ENCODE data around the gene HLCS. TPM values are rescaled to one million over a fixed set of nuclear protein-coding genes. Genes with fewer than 3 reads are reported as not detected.
A peak's percentile ranks its signal among the peaks of the same experiment; 100 is the strongest.

HLCS gene
- total RNA-seq, 6 experiments from 2014 or later, result 20.3 to 24.5 (median 22.2) TPM

- H3K27ac Mint-ChIP-seq, result no peak overlapping the region
- no peaks in the 10 kb centered on the region; the same call in 1 of the 2 replicates for H3K27me3 Mint-ChIP-seq (ENCODE audit: insufficient read depth)
- no peaks in the 10 kb centered on the region for H3K9me3 Mint-ChIP-seq
- H3K36me3 Mint-ChIP-seq (ENCODE audit: low read depth), result peaks cover 12% of the 10 kb centered on the region
- no peak overlapping the region for H3K4me3 Mint-ChIP-seq
- TF ChIP-seq CTCF (IDR thresholded peaks at IDR 0.05), result no peak
- H3K4me1 Mint-ChIP-seq (ENCODE audit: low read depth), result peaks cover 9% of the 10 kb centered on the region
- no peak for DNase-seq
Observed at GRCh38 chr21:36934864-36935420, 31.5 kb downstream of the HLCS start.

GRCh38 chr21:36932161-36932816, 34.2 kb downstream of the HLCS start:
- Mint-ChIP-seq H3K4me3 (no peak overlapping the region), H3K4me1 (ENCODE audit: low read depth) (peaks cover 29% of the 10 kb centered on the region), H3K27me3 (ENCODE audit: insufficient read depth) (no peaks in the 10 kb centered on the region; the same call in 1 of the 2 replicates), H3K36me3 (ENCODE audit: low read depth) (peaks cover 16% of the 10 kb centered on the region), H3K9me3 (no peaks in the 10 kb centered on the region), H3K27ac (no peak overlapping the region)
- TF ChIP-seq CTCF (IDR thresholded peaks at IDR 0.05), result no peak
- DNase-seq, result no peak

- Mint-ChIP-seq H3K27me3 (ENCODE audit: insufficient read depth) (no peaks in the 10 kb centered on the region; the same call in 1 of the 2 replicates), H3K9me3 (no peaks in the 10 kb centered on the region), H3K4me3 (no peak overlapping the region), H3K36me3 (ENCODE audit: low read depth) (peaks cover 9% of the 10 kb centered on the region), H3K4me1 (ENCODE audit: low read depth) (peaks cover 32% of the 10 kb centered on the region), H3K27ac (peak overlapping the region; percentile 36; the same call in 1 of the 2 replicates)
- DNase-seq, result no peak
- TF ChIP-seq CTCF (IDR thresholded peaks at IDR 0.05), result peak; percentile 35; the same call in 1 of the 2 replicates
Observed at GRCh38 chr21:36929622-36930021, 36.8 kb downstream of the HLCS start.

GRCh38 chr21:36928960-36929359, 37.5 kb downstream of the HLCS start:
- no peaks in the 10 kb centered on the region for H3K9me3 Mint-ChIP-seq

GRCh38 chr21:36927719-36928117, 38.8 kb downstream of the HLCS start:
- Mint-ChIP-seq H3K36me3 (ENCODE audit: low read depth) (peaks cover 5% of the 10 kb centered on the region; the same call in 1 of the 2 replicates), H3K27me3 (ENCODE audit: insufficient read depth) (no peaks in the 10 kb centered on the region), H3K4me1 (ENCODE audit: low read depth) (peaks cover 32% of the 10 kb centered on the region), H3K4me3 (peak overlapping the region; percentile 51; the same call in 1 of the 2 replicates), H3K27ac (peak overlapping the region; percentile 77), H3K9me3 (no peaks in the 10 kb centered on the region)
- peak; percentile 94 for DNase-seq
- TF ChIP-seq CTCF (IDR thresholded peaks at IDR 0.05), result peak; percentile 98

More at GRCh38 chr21:36928960-36929359, 37.5 kb downstream of the HLCS start:
- Mint-ChIP-seq H3K36me3 (ENCODE audit: low read depth) (peaks cover 9% of the 10 kb centered on the region), H3K4me1 (ENCODE audit: low read depth) (peaks cover 32% of the 10 kb centered on the region), H3K4me3 (no peak overlapping the region), H3K27ac (no peak overlapping the region), H3K27me3 (ENCODE audit: insufficient read depth) (no peaks in the 10 kb centered on the region)
- no peak for TF ChIP-seq CTCF (IDR thresholded peaks at IDR 0.05)
- DNase-seq, result no peak

All from HFFc6 (cell line).